Spinal cord (tissue), 10 donors: ENCODE data around the gene RIPOR2. TPM values are rescaled to one million over a fixed set of nuclear protein-coding genes. Genes with fewer than 3 reads are reported as not detected.
"Not testable (repeated sequence)": the region's sequence is repeated elsewhere in the genome, so short reads cannot be mapped to it uniquely, and the experiment has no call there.

Source experiments
- DNase-seq, 6 donors: peaks; one replicate each; pipeline versions ENCODE4 v3.0.0 to v3.0.0-alpha.2; 2013 to 2015; ENCODE audit warnings: low spot score in 6 of 6, low read depth in 4 of 6
- H3K27ac ChIP-seq: one replicate; pipeline ENCODE4 v1.5.1; 2013; ENCODE audit warnings: low read depth, low read length, control low read depth
- H3K27me3 ChIP-seq: one replicate; pipeline ENCODE4 v1.6.1; 2013; ENCODE audit warnings: low read length; ENCODE audit not compliant: control insufficient read depth, insufficient read depth
- H3K36me3 ChIP-seq: one replicate; pipeline ENCODE4 v1.6.1; 2013; ENCODE audit warnings: low read length; ENCODE audit not compliant: control insufficient read depth, insufficient read depth
- H3K4me1 ChIP-seq: one replicate; pipeline ENCODE4 v1.6.1; 2013; ENCODE audit warnings: low read length; ENCODE audit not compliant: control insufficient read depth, insufficient read depth
- H3K4me3 ChIP-seq: one replicate; pipeline ENCODE4 v1.5.1; 2013; ENCODE audit warnings: low read depth, low read length, control low read depth
- H3K9me3 ChIP-seq: one replicate; pipeline ENCODE4 v1.6.1; 2013; ENCODE audit warnings: low read length; ENCODE audit not compliant: control insufficient read depth, insufficient read depth
- WGBS: methylation state at CpG from one replicate; pipeline ENCODE4 v1.1.5; 2013; ENCODE audit warnings: missing lambda C conversion rate; ENCODE audit not compliant: insufficient coverage; 5-methylcytosine and 5-hydroxymethylcytosine counted together
- polyA plus RNA-seq, 2 donors: library from polyadenylated mRNA; unstranded; fragments of 120-200 nt; gene quantifications; one replicate each; pipeline ENCODE4 v1.2.1, GENCODE V29; 2013; ENCODE audit not compliant: insufficient read length in 2 of 2
- total RNA-seq, 2 donors: library from RNA; depleted of rRNA in 1 of 2; stranded (reverse); fragments of 120-200 nt in 1 of 2; fragments of >200 nt in 1 of 2; gene quantifications; one replicate each; pipeline versions ENCODE4 v1.2.3 to v1.2.4, GENCODE V29; 2013 to 2014
- donor health status: healthy.

The RIPOR2 gene
- total and polyA plus RNA-seq, 4 donors, result 25.0 to 34.2 (median 30.9) TPM

DNA sequence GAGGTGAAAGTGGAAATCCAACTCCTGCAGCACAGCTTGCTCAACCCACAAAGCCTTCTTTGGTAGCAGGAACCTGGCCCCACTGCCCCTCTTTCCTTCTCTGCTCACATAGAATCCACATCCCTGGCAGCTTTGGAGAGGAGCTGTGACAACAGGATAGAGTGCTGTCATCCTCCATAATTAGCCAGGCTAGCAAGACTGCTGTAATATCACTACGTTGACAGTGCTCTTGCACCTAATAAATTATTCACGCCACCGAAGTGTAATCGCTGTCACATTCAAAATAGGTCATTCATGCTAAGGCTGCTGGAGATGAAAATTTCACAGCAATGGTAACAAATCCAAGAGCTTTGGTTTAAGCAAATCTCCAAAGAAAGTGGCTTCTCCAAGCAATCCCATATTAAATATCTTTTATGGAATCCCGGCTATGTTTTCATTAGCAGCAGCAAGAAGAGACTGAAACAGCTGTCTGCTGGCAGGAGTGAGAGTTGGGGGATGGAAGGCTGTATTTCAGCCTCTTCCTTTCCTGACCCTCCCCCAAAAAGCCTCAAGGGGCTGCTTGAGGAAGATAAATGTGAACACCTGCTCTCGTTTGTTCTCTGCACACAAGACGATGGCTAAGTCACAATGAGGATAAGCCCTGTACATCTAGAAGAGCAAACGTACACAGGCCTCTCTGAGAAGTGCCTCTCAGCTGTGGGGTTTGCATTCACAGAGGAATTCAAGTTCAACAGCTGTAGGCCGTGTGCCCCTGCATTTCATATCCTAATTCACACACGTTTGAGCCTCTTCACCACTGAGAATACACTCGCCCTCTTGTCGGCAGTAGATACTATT lies 16.5 kb downstream of the RIPOR2 start:
- H3K9me3 ChIP-seq, result no peaks in the 10 kb centered on the region
- H3K4me3 ChIP-seq, result no peak overlapping the region
- peak in 2 of 6 donors; percentile 69 to 93 for DNase-seq
- H3K27ac ChIP-seq, result peak overlapping the region; percentile 61
- peaks cover 3% of the 10 kb centered on the region for H3K27me3 ChIP-seq
- peaks cover 10% of the 10 kb centered on the region for H3K4me1 ChIP-seq
- no peaks in the 10 kb centered on the region for H3K36me3 ChIP-seq
- WGBS, result 18% methylated on average over 8 of the region's 12 CpGs

DNA sequence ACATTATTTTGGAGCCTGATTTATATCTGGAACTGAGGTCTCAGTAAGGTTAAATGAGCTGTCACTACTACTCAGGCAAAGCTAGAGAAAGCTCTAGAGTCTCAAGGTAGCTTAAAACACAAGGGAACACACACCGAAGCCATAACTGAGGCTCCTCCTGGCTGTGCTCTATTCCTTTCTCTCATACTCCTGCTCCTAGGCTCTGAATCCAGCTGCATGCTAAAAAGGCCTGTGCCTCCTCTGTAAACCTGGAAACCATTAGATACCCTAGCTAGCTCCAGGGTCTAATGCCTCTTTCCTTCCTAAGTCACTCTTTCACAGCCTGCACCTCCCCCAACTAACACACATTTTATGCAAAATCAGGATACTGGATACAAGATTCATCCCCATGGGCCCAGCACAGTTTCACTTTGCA lies 17.1 kb downstream of the RIPOR2 start:
- WGBS, result 50% methylated on average over 1 of the region's 1 CpG
- Histone ChIP-seq H3K9me3 (no peaks in the 10 kb centered on the region), H3K36me3 (no peaks in the 10 kb centered on the region), H3K27me3 (peaks cover under 1% of the 10 kb centered on the region), H3K27ac (peak overlapping the region; percentile 29), H3K4me1 (peaks cover 10% of the 10 kb centered on the region), H3K4me3 (no peak overlapping the region)
- no peak for DNase-seq

DNA sequence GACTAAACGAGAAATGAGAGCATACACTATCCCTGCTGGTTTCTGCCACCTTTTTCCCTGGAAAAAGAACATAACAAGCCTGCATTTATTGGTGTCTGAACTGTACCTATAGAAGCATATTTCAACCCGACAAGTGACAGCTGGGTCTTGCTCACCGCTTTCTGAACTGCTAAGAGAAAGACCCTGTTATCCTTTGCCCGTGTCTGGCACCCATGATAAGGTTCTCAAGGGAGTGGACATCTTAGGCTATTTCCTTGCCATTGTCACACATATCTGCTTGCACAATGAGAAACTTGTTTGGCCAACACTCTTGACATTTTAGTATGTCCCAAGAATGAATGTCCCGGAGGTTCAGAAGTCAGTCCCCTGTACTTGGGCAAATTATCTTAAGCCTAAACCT lies 19.3 kb downstream of the RIPOR2 start:
- H3K27me3 ChIP-seq, result peaks cover 8% of the 10 kb centered on the region
- no peaks in the 10 kb centered on the region for H3K36me3 ChIP-seq
- no peak overlapping the region for H3K27ac ChIP-seq
- DNase-seq, result no peak
- H3K9me3 ChIP-seq, result no peaks in the 10 kb centered on the region
- H3K4me3 ChIP-seq, result no peak overlapping the region
- H3K4me1 ChIP-seq, result peaks cover 10% of the 10 kb centered on the region
- WGBS, result 85% methylated on average over 3 of the region's 5 CpGs

DNA sequence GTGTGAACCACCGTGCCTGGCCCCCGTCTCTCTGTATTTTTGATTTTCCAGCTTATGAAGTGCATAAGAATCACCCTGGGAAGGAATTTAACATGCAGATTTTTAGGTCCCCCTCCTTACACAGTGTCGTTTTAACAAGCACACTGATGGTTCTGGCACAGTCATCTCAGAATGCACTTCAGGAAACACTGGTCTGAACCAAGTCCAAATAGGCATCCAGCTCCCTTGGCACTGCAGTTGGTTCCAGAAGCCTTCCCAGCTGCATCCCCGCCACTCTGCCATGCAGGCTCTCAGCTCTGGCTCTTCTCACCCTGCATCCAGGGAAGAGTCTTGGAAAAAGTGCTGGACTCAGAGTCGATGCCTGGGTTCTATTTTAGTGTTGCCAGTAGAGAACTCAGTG lies 20.1 kb downstream of the RIPOR2 start:
- WGBS, result 70% methylated on average over 5 of the region's 5 CpGs
- H3K9me3 ChIP-seq, result no peaks in the 10 kb centered on the region
- DNase-seq, result peak in 2 of 6 donors; percentile 69 to 70
- no peaks in the 10 kb centered on the region for H3K36me3 ChIP-seq
- no peak overlapping the region for H3K27ac ChIP-seq
- H3K4me1 ChIP-seq, result peaks cover 16% of the 10 kb centered on the region
- no peak overlapping the region for H3K4me3 ChIP-seq
- peaks cover 12% of the 10 kb centered on the region for H3K27me3 ChIP-seq

DNA sequence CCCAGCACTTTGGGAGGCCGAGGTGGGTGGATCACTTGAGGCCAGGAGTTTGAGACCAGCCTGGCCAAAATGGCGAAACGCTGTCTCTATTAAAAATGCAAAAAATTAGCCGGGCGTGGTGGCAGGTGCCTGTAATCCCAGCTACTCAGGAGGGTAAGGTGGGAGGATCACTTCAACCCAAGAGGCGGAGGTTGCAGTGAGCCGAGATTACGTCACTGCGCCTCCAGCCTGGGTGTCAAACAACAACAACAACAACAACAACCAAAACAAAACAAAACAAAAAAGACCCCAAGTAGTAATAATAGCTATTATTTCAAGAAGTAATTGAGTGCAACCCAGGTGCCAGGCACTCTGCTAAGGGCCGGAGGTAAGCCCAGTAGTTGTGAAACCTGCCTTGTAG lies 21.7 kb downstream of the RIPOR2 start:
- not testable (repeated sequence) for H3K9me3 ChIP-seq, H3K4me3 ChIP-seq, H3K36me3 ChIP-seq, H3K27ac ChIP-seq, DNase-seq
- H3K27me3 ChIP-seq, result peaks cover 18% of the 10 kb centered on the region
- H3K4me1 ChIP-seq, result peaks cover 22% of the 10 kb centered on the region
- no CpG with 5 or more reads among the region's 10 CpGs for WGBS

DNA sequence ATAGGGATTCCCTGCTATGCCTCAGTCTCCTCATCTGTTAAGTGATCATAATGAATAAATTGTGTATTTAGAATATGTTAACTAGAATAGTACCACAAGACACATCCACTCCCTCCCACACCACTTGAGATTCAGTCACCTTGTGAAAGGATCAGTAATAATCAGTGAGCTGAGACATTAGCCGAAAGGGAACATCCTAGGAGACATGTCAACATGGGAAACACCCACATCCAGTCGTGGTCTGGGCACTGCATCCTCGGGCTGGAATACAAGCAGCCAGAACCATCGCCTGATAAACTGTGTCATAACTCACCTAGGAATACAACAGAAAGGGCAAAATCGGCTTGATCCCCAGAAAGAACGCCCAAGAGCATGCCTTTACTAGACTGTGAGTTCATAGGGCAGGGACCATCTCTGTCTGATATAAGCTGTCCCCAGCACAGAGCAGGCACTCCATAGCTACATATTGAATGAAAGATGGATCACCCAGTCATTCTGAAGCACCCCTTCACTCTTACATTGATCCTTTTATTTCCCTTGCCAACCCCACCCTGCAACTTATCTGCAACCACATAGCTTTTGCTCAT lies 23.9 kb downstream of the RIPOR2 start:
- WGBS, result no CpG with 5 or more reads among the region's 6 CpGs
- DNase-seq, result no peak
- Histone ChIP-seq H3K4me1 (peaks cover 22% of the 10 kb centered on the region), H3K36me3 (no peaks in the 10 kb centered on the region), H3K27me3 (peaks cover 18% of the 10 kb centered on the region), H3K9me3 (no peaks in the 10 kb centered on the region), H3K27ac (no peak overlapping the region), H3K4me3 (peak overlapping the region; percentile 65)

DNA sequence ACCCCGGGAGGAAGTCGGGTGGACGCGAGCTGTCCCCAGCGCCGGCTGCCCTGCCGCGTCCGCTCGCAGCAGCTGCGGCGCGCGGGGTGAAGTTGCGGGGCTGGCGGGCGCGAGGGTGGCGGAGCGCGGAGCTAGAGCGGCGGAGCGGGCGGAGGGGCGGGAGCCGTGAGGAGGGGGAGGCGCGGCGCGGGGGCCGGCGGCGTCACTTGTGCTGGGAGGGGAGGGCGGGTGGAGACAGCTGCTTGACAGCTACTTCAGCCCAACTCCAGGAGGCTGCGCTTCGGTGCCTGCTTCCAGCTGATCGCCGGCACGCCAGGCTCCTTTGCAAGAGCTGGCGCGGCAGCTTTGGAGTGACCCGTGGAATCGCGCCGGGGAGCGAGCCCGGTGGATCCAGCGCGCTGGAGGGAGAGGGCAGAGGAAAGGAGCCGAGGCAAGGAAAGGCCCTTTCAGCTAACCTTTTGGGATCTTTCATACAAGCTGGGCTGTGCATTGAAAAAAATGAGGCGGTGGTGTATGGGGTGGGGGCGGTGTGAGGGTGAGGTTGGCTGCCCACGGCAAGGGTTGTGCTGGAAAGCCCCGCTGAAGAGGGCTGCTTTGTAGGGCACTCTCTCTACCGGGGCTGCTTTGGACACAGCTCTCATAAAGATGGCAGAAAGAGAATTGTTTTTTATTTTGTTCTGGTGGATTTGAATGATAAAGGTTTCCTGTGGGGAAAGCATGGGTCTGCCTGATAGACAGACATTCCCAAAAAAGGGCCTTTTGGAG lies 24.6 kb downstream of the RIPOR2 start:
- Histone ChIP-seq H3K36me3 (no peaks in the 10 kb centered on the region), H3K27ac (peak overlapping the region; percentile 78), H3K4me3 (peak overlapping the region; percentile 67), H3K9me3 (no peaks in the 10 kb centered on the region), H3K4me1 (peaks cover 22% of the 10 kb centered on the region), H3K27me3 (peaks cover 18% of the 10 kb centered on the region)
- 0% methylated on average over 50 of the region's 56 CpGs for WGBS
- peak in 3 of 6 donors; percentile 78 to 95 (median 90) for DNase-seq

DNA sequence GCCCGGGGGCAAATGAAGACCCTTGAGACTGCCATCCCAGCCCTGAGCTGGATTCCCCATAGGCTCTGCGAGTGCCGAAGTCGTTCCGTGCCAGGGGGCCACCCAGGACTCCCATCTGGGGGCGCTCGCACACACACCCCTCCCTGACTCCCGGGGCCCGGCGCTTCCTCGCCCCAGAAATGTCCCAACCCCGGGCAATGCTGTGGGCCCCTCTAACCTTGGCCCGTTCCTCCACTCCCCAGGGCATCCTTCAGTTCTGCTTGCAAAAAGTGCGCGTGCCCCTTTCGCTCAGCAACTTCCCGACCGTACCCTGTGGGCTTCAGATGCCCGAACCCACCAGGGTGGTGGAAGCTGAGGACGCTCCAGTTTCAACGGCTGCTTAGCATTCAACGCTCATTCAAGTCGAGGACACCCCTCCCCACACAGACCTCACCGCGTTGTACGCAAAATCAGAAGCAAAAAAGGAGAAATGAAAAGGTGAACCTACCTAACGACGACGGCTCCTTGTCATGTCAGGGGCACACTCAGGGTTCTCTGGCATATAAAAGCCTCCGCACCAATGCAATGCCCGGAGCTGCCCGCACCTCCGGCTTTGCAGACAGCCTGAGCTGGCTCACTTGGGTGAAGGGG lies 25.3 kb downstream of the RIPOR2 start:
- Histone ChIP-seq H3K27ac (peak overlapping the region; percentile 73), H3K27me3 (peaks cover 18% of the 10 kb centered on the region), H3K4me3 (peak overlapping the region; percentile 67), H3K4me1 (peaks cover 19% of the 10 kb centered on the region), H3K36me3 (no peaks in the 10 kb centered on the region), H3K9me3 (no peaks in the 10 kb centered on the region)
- DNase-seq, result peak in 3 of 6 donors; percentile 54 to 84 (median 75)
- under 1% methylated on average over 31 of the region's 33 CpGs for WGBS
